HepG2 (cell line): ENCODE data around the gene HPCAL1. TPM values are rescaled to one million over a fixed set of nuclear protein-coding genes. Genes with fewer than 3 reads are reported as not detected.

ENCODE experiments used
- FLYWCH1 ChIP-seq: sonication (generic); formaldehyde crosslinking; IDR thresholded peaks from 2 replicates; pipeline ENCODE4 v1.8.1; 2023; ENCODE audit warnings: mild to moderate bottlenecking, missing genetic modification reagents
- HES4 ChIP-seq: sonication (generic); formaldehyde crosslinking; IDR thresholded peaks from 2 replicates; pipeline ENCODE4 v1.9.0; 2021; ENCODE audit warnings: mild to moderate bottlenecking, missing genetic modification reagents, borderline replicate concordance
- HMG20B ChIP-seq: conservative IDR thresholded peaks from 2 replicates; pipeline ENCODE4 v1.6.1; 2016; ENCODE audit warnings: missing genetic modification reagents, missing compliant biosample characterization
- IRF2 ChIP-seq: IDR thresholded peaks from 2 replicates; pipeline ENCODE4 v1.6.1; 2018; ENCODE audit warnings: missing genetic modification reagents, missing compliant biosample characterization
- JARID2 ChIP-seq: sonication (generic); formaldehyde crosslinking; IDR thresholded peaks from 2 replicates; pipeline ENCODE4 v1.8.1; 2023; ENCODE audit warnings: missing genetic modification reagents, inconsistent platforms; ENCODE audit not compliant: insufficient replicate concordance
- MTA3 ChIP-seq: sonication (generic); formaldehyde crosslinking; IDR thresholded peaks from 2 replicates; pipeline ENCODE4 v1.4.0; 2020; ENCODE audit warnings: missing genetic modification reagents
- NCOA1 ChIP-seq: sonication (generic); formaldehyde crosslinking; IDR thresholded peaks from 2 replicates; pipeline ENCODE4 v1.9.0; 2021; ENCODE audit warnings: missing genetic modification reagents
- NR2F2 ChIP-seq: IDR thresholded peaks from 2 replicates; pipeline ENCODE4 v1.6.1; 2012; ENCODE audit warnings: low read depth, inconsistent platforms, borderline replicate concordance
- ONECUT2 ChIP-seq: sonication (generic); formaldehyde crosslinking; IDR thresholded peaks from 2 replicates; pipeline ENCODE4 v1.4.0; 2020; ENCODE audit warnings: missing genetic modification reagents
- RBFOX2 ChIP-seq: fragments of 200-400 bp; formaldehyde crosslinking; IDR thresholded peaks from 2 replicates; pipeline ENCODE4 v1.6.1; 2017; ENCODE audit warnings: low read depth, mild to moderate bottlenecking, low read length
- SOX13 ChIP-seq, 3 experiments: fragments of 450-650 bp in 1 of 3; sonication (generic) in 1 of 3; formaldehyde crosslinking in 1 of 3; IDR thresholded peaks in 2 of 3; conservative IDR thresholded peaks in 1 of 3; 2 replicates each; pipeline versions ENCODE4 v1.5.0 to v1.6.1; 2016 to 2020; ENCODE audit warnings: antibody characterized with exemption in 1 of 3, mild to moderate bottlenecking in 1 of 3, missing compliant biosample characterization in 1 of 3, missing genetic modification reagents in 1 of 3, moderate library complexity in 1 of 3
- SP2 ChIP-seq: sonication (generic); formaldehyde crosslinking; IDR thresholded peaks from 2 replicates; pipeline ENCODE4 v1.5.1; 2020; ENCODE audit warnings: mild to moderate bottlenecking, missing genetic modification reagents
- SP5 ChIP-seq: IDR thresholded peaks from 2 replicates; pipeline ENCODE4 v1.6.1; 2016; ENCODE audit warnings: low read depth, borderline replicate concordance
- SRSF4 ChIP-seq: fragments of 200-400 bp; formaldehyde crosslinking; IDR thresholded peaks from one replicate; pipeline ENCODE4 v1.6.1; 2018; ENCODE audit warnings: mild to moderate bottlenecking, low read depth, low read length, moderate library complexity; ENCODE audit not compliant: poor library complexity, severe bottlenecking
- ZBTB42 ChIP-seq: sonication (generic); formaldehyde crosslinking; IDR thresholded peaks from 2 replicates; pipeline ENCODE4 v1.5.0; 2020; ENCODE audit warnings: mild to moderate bottlenecking, missing genetic modification reagents
- ZNF232 ChIP-seq: sonication (generic); formaldehyde crosslinking; IDR thresholded peaks from 2 replicates; pipeline ENCODE4 v1.4.0; 2020; ENCODE audit warnings: missing genetic modification reagents, borderline replicate concordance
- ZNF569 ChIP-seq: sonication (generic); formaldehyde crosslinking; IDR thresholded peaks from 2 replicates; pipeline ENCODE4 v1.5.0; 2020; ENCODE audit warnings: mild to moderate bottlenecking, missing genetic modification reagents, moderate library complexity, borderline replicate concordance
- ZNF615 ChIP-seq: sonication (generic); formaldehyde crosslinking; IDR thresholded peaks from 2 replicates; pipeline ENCODE4 v1.5.0; 2020; ENCODE audit warnings: mild to moderate bottlenecking, missing genetic modification reagents, borderline replicate concordance
- ZNF782 ChIP-seq: sonication (generic); formaldehyde crosslinking; IDR thresholded peaks from 2 replicates; pipeline ENCODE4 v1.4.0; 2020; ENCODE audit warnings: missing genetic modification reagents, mild to moderate bottlenecking, borderline replicate concordance
- ZNF839 ChIP-seq: sonication (generic); formaldehyde crosslinking; IDR thresholded peaks from 2 replicates; pipeline ENCODE4 v1.4.0; 2020; ENCODE audit warnings: missing genetic modification reagents, mild to moderate bottlenecking, borderline replicate concordance
- ZSCAN12 ChIP-seq: sonication (generic); formaldehyde crosslinking; IDR thresholded peaks from 2 replicates; pipeline ENCODE4 v1.9.0; 2021; ENCODE audit warnings: mild to moderate bottlenecking, missing genetic modification reagents
- polyA plus RNA-seq, 8 experiments: library from polyadenylated mRNA; depleted of rRNA in 3 of 8; stranded (reverse) in 7 of 8; unstranded in 1 of 8; fragments of >200 nt; fragmentation: Illumina TruSeq in 4 of 8; extraction: Trizol in 4 of 8; gene quantifications; 2 replicates each; pipeline versions ENCODE4 v1.2.1 to v1.2.3, GENCODE V29; 2011 to 2016; ENCODE audit warnings: low read depth in 4 of 8, missing spikeins in 1 of 8, mixed read lengths in 1 of 8; ENCODE audit not compliant: insufficient read depth in 1 of 8
- total RNA-seq, 5 experiments: library from RNA; depleted of rRNA; stranded (reverse); fragments of >200 nt; fragmentation: Illumina TruSeq; extraction: Trizol; gene quantifications; 2 replicates each; pipeline ENCODE4 v1.2.3, GENCODE V29; 2016; ENCODE audit warnings: low read depth in 1 of 5
- TF ChIP-seq, protein P1 (sequence below): sonication (generic); formaldehyde crosslinking; IDR thresholded peaks from 2 replicates; pipeline ENCODE4 v1.5.1; 2020; ENCODE audit warnings: mild to moderate bottlenecking, missing genetic modification reagents, moderate library complexity
- TF ChIP-seq, protein P2 (sequence below): sonication (generic); formaldehyde crosslinking; conservative IDR thresholded peaks from 2 replicates; pipeline ENCODE4 v1.5.0; 2020; ENCODE audit warnings: missing genetic modification reagents

The HPCAL1 gene
- total and polyA plus RNA-seq, 2 of the 13 experiments (the other 11 are each of a cell fraction or from before 2014, with no cell fraction given): 29.5 to 29.9 TPM

DNA sequence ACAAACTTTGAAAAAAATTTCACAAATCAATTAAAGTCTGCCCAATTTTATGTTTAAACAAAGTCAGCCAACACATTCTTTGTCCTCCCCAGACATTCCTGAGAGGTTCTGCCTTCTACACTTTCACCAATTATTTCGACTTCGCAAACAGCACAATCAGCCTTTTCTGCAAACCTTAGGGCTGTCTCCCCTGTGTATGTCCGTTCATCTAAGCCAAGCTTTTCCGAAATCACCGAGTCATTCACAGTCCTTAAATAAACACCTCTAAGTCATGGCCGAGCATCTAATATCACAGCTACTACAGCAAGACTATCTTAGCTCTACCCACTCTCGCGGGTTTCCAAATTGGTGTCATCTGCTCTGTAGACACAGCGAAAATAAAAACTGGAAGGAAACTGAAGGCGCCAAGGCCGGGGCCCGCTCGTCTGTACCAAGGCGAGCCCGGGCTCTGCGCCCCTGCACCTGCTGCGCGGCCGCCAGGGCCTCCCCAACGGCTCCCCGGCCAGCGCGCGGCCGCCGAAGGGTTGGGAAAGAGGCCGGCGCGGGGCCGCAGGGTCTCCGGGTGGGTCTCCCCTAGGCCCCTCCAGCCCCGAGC is 144.7 kb downstream of the HPCAL1 start (continued):
- TF ChIP-seq NCOA1 (CRISPR knock-in tag): no peak
- TF ChIP-seq ZNF782 (CRISPR knock-in tag): no peak
- TF ChIP-seq HMG20B (CRISPR knock-in tag): no peak
- TF ChIP-seq, protein P1, sequence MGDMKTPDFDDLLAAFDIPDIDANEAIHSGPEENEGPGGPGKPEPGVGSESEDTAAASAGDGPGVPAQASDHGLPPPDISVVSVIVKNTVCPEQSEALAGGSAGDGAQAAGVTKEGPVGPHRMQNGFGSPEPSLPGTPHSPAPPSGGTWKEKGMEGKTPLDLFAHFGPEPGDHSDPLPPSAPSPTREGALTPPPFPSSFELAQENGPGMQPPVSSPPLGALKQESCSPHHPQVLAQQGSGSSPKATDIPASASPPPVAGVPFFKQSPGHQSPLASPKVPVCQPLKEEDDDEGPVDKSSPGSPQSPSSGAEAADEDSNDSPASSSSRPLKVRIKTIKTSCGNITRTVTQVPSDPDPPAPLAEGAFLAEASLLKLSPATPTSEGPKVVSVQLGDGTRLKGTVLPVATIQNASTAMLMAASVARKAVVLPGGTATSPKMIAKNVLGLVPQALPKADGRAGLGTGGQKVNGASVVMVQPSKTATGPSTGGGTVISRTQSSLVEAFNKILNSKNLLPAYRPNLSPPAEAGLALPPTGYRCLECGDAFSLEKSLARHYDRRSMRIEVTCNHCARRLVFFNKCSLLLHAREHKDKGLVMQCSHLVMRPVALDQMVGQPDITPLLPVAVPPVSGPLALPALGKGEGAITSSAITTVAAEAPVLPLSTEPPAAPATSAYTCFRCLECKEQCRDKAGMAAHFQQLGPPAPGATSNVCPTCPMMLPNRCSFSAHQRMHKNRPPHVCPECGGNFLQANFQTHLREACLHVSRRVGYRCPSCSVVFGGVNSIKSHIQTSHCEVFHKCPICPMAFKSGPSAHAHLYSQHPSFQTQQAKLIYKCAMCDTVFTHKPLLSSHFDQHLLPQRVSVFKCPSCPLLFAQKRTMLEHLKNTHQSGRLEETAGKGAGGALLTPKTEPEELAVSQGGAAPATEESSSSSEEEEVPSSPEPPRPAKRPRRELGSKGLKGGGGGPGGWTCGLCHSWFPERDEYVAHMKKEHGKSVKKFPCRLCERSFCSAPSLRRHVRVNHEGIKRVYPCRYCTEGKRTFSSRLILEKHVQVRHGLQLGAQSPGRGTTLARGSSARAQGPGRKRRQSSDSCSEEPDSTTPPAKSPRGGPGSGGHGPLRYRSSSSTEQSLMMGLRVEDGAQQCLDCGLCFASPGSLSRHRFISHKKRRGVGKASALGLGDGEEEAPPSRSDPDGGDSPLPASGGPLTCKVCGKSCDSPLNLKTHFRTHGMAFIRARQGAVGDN (CRISPR knock-in tag): 0 out of 2 replicates have a peak, but pooled peaks have one; percentile 90
- no peak for TF ChIP-seq SOX13 (IDR thresholded peaks at IDR 0.05)
- no peak for TF ChIP-seq SOX13 (CRISPR knock-in tag; conservative IDR thresholded peaks at IDR 0.05 in 1 of 2, IDR thresholded peaks at IDR 0.05 in 1 of 2)
- no peak for TF ChIP-seq ZNF839
- no peak; the same call in 1 of the 2 replicates for TF ChIP-seq RBFOX2
- TF ChIP-seq ZBTB42 (CRISPR knock-in tag): no peak
- no peak for TF ChIP-seq ZNF615 (CRISPR knock-in tag)
- TF ChIP-seq NR2F2: 0 out of 2 replicates have a peak, but pooled peaks have one; percentile 19
- TF ChIP-seq HES4 (CRISPR knock-in tag): no peak
- no peak for TF ChIP-seq MTA3 (CRISPR knock-in tag)
- no peak for TF ChIP-seq SRSF4
- no peak for TF ChIP-seq FLYWCH1
- 0 out of 2 replicates have a peak, but pooled peaks have one; percentile 10 for TF ChIP-seq IRF2 (CRISPR knock-in tag)
- no peak for TF ChIP-seq JARID2
- TF ChIP-seq, protein P2, sequence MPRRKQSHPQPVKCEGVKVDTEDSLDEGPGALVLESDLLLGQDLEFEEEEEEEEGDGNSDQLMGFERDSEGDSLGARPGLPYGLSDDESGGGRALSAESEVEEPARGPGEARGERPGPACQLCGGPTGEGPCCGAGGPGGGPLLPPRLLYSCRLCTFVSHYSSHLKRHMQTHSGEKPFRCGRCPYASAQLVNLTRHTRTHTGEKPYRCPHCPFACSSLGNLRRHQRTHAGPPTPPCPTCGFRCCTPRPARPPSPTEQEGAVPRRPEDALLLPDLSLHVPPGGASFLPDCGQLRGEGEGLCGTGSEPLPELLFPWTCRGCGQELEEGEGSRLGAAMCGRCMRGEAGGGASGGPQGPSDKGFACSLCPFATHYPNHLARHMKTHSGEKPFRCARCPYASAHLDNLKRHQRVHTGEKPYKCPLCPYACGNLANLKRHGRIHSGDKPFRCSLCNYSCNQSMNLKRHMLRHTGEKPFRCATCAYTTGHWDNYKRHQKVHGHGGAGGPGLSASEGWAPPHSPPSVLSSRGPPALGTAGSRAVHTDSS (CRISPR knock-in tag): no peak
- peak; percentile 33; the same call in 1 of the 2 replicates for TF ChIP-seq ZNF569
- no peak for TF ChIP-seq ONECUT2 (CRISPR knock-in tag)
- TF ChIP-seq ZNF232 (CRISPR knock-in tag): no peak
- TF ChIP-seq SP2 (CRISPR knock-in tag): no peak
- TF ChIP-seq SP5 (CRISPR knock-in tag): no peak
- TF ChIP-seq ZSCAN12 (CRISPR knock-in tag): no peak
